Measurements from ENCODE around the gene LTA4H.
"Not testable (repeated sequence)": the region's sequence is repeated elsewhere in the genome, so short reads cannot be mapped to it uniquely, and the experiment has no call there.

Gene LTA4H

GRCh38 chr12:95984682-95985081 is 50.7 kb downstream of the LTA4H start:
- no peaks in the 10 kb centered on the region for H3K36me3 ChIP-seq (replicated peaks)
- DNase-seq (ENCODE audit: low spot score in 2 of 2) = no peak
- in situ Hi-C loops (cut with MboI; ENCODE audit: low sequenced_read_pairs) = no loop called here
- H3K4me3 ChIP-seq = no peak overlapping the region
- peaks cover 15% of the 10 kb centered on the region for H3K27me3 ChIP-seq (ENCODE audit: low read depth)
- no peaks in the 10 kb centered on the region for H3K4me1 ChIP-seq
- no peaks in the 10 kb centered on the region for H3K9me3 ChIP-seq

GRCh38 chr12:95982602-95983001 is 52.8 kb downstream of the LTA4H start:
- in situ Hi-C loops (cut with MboI; ENCODE audit: low sequenced_read_pairs) = no loop called here
- H3K9me3 ChIP-seq = no peaks in the 10 kb centered on the region

GRCh38 chr12:95980437-95980836 is 55.0 kb downstream of the LTA4H start:
- Histone ChIP-seq H3K27me3 (ENCODE audit: low read depth) (no peaks in the 10 kb centered on the region; the same call in 1 of the 2 replicates), H3K36me3 (replicated peaks) (no peaks in the 10 kb centered on the region), H3K4me1 (no peaks in the 10 kb centered on the region), H3K4me3 (no peak overlapping the region), H3K9me3 (no peaks in the 10 kb centered on the region)
- DNase-seq (ENCODE audit: low spot score in 2 of 2) = no peak
- in situ Hi-C loops (cut with MboI; ENCODE audit: low sequenced_read_pairs) = no loop called here

More at GRCh38 chr12:95982602-95983001, 52.8 kb downstream of the LTA4H start:
- Histone ChIP-seq H3K4me3 (no peak overlapping the region), H3K36me3 (replicated peaks) (no peaks in the 10 kb centered on the region), H3K4me1 (no peaks in the 10 kb centered on the region), H3K27me3 (ENCODE audit: low read depth) (peaks cover 3% of the 10 kb centered on the region; the same call in 1 of the 2 replicates)
- no peak for DNase-seq (ENCODE audit: low spot score in 2 of 2)

GRCh38 chr12:95978774-95979173 is 56.6 kb downstream of the LTA4H start:
- DNase-seq (ENCODE audit: low spot score in 2 of 2) = no peak
- Histone ChIP-seq H3K27me3 (ENCODE audit: low read depth) (no peaks in the 10 kb centered on the region), H3K9me3 (no peaks in the 10 kb centered on the region), H3K4me3 (no peak overlapping the region), H3K4me1 (no peaks in the 10 kb centered on the region), H3K36me3 (replicated peaks) (no peaks in the 10 kb centered on the region)
- in situ Hi-C loops (cut with MboI; ENCODE audit: low sequenced_read_pairs) = loop anchor here (5.0 kb wide), 1 partner anchor 61 kb away; no protein-coding TSS in a partner anchor

GRCh38 chr12:95978351-95978750 is 57.0 kb downstream of the LTA4H start:
- DNase-seq (ENCODE audit: low spot score in 2 of 2) = no peak
- no peaks in the 10 kb centered on the region for H3K4me1 ChIP-seq
- H3K27me3 ChIP-seq (ENCODE audit: low read depth) = no peaks in the 10 kb centered on the region
- in situ Hi-C loops (cut with MboI; ENCODE audit: low sequenced_read_pairs) = loop anchor here (5.0 kb wide), 1 partner anchor 61 kb away; no protein-coding TSS in a partner anchor
- H3K9me3 ChIP-seq = no peaks in the 10 kb centered on the region
- H3K4me3 ChIP-seq = no peak overlapping the region
- no peaks in the 10 kb centered on the region for H3K36me3 ChIP-seq (replicated peaks)

GRCh38 chr12:95977764-95978305 is 57.6 kb downstream of the LTA4H start:
- Histone ChIP-seq H3K36me3 (replicated peaks) (no peaks in the 10 kb centered on the region), H3K4me3 (no peak overlapping the region), H3K9me3 (no peaks in the 10 kb centered on the region), H3K4me1 (no peaks in the 10 kb centered on the region), H3K27me3 (ENCODE audit: low read depth) (no peaks in the 10 kb centered on the region)
- in situ Hi-C loops (cut with MboI; ENCODE audit: low sequenced_read_pairs) = loop anchor here (5.0 kb wide), 1 partner anchor 61 kb away; no protein-coding TSS in a partner anchor
- no peak for DNase-seq (ENCODE audit: low spot score in 2 of 2)

- in situ Hi-C loops (cut with MboI; ENCODE audit: low sequenced_read_pairs) = loop anchor here (5.0 kb wide), 1 partner anchor 59 kb away; no protein-coding TSS in a partner anchor
- no peak for DNase-seq (ENCODE audit: low spot score in 2 of 2)
Measured at GRCh38 chr12:95976416-95976832, 59.0 kb downstream of the LTA4H start.

GRCh38 chr12:95975491-95975890 is 59.9 kb downstream of the LTA4H start:
- Histone ChIP-seq H3K4me3 (no peak overlapping the region), H3K36me3 (replicated peaks) (no peaks in the 10 kb centered on the region), H3K4me1 (no peaks in the 10 kb centered on the region), H3K9me3 (no peaks in the 10 kb centered on the region), H3K27me3 (ENCODE audit: low read depth) (no peaks in the 10 kb centered on the region)
- in situ Hi-C loops (cut with MboI; ENCODE audit: low sequenced_read_pairs) = loop anchor here (5.0 kb wide), 1 partner anchor 58 kb away; no protein-coding TSS in a partner anchor
- no peak for DNase-seq (ENCODE audit: low spot score in 2 of 2)

More at GRCh38 chr12:95976416-95976832, 59.0 kb downstream of the LTA4H start:
- H3K4me1 ChIP-seq = no peaks in the 10 kb centered on the region
- no peaks in the 10 kb centered on the region for H3K9me3 ChIP-seq
- no peak overlapping the region for H3K4me3 ChIP-seq
- no peaks in the 10 kb centered on the region for H3K36me3 ChIP-seq (replicated peaks)
- no peaks in the 10 kb centered on the region for H3K27me3 ChIP-seq (ENCODE audit: low read depth)

GRCh38 chr12:95974358-95974757 is 61.0 kb downstream of the LTA4H start:
- no peaks in the 10 kb centered on the region for H3K27me3 ChIP-seq (ENCODE audit: low read depth)
- H3K4me1 ChIP-seq = no peaks in the 10 kb centered on the region
- no peaks in the 10 kb centered on the region for H3K9me3 ChIP-seq
- H3K36me3 ChIP-seq (replicated peaks) = no peaks in the 10 kb centered on the region
- no peak for DNase-seq (ENCODE audit: low spot score in 2 of 2)
- in situ Hi-C loops (cut with MboI; ENCODE audit: low sequenced_read_pairs) = no loop called here
- H3K4me3 ChIP-seq = no peak overlapping the region

GRCh38 chr12:95972832-95973456 is 62.4 kb downstream of the LTA4H start:
- no peaks in the 10 kb centered on the region for H3K4me1 ChIP-seq
- in situ Hi-C loops (cut with MboI; ENCODE audit: low sequenced_read_pairs) = no loop called here

GRCh38 chr12:95970905-95971304 is 64.5 kb downstream of the LTA4H start:
- H3K4me1 ChIP-seq = no peaks in the 10 kb centered on the region
- H3K9me3 ChIP-seq = no peaks in the 10 kb centered on the region
- in situ Hi-C loops (cut with MboI; ENCODE audit: low sequenced_read_pairs) = no loop called here
- no peak for DNase-seq (ENCODE audit: low spot score in 2 of 2)
- H3K36me3 ChIP-seq (replicated peaks) = no peaks in the 10 kb centered on the region
- peaks cover 2% of the 10 kb centered on the region; the same call in 1 of the 2 replicates for H3K27me3 ChIP-seq (ENCODE audit: low read depth)
- no peak overlapping the region for H3K4me3 ChIP-seq

More at GRCh38 chr12:95972832-95973456, 62.4 kb downstream of the LTA4H start:
- H3K9me3 ChIP-seq = no peaks in the 10 kb centered on the region
- H3K36me3 ChIP-seq (replicated peaks) = no peaks in the 10 kb centered on the region
- no peak overlapping the region for H3K4me3 ChIP-seq
- no peak for DNase-seq (ENCODE audit: low spot score in 2 of 2)
- H3K27me3 ChIP-seq (ENCODE audit: low read depth) = peaks cover 2% of the 10 kb centered on the region; the same call in 1 of the 2 replicates

- H3K9me3 ChIP-seq; DNase-seq (ENCODE audit: low spot score in 2 of 2); H3K4me1 ChIP-seq; H3K4me3 ChIP-seq; in situ Hi-C loops (cut with MboI; ENCODE audit: low sequenced_read_pairs); H3K27me3 ChIP-seq (ENCODE audit: low read depth); H3K36me3 ChIP-seq (replicated peaks): not testable (repeated sequence)
Measured at GRCh38 chr12:95969116-95969515, 66.3 kb downstream of the LTA4H start.

GRCh38 chr12:95967301-95967700 is 68.1 kb downstream of the LTA4H start:
- no peaks in the 10 kb centered on the region for H3K4me1 ChIP-seq

GRCh38 chr12:95966287-95966870 is 69.0 kb downstream of the LTA4H start:
- H3K4me3 ChIP-seq = no peak overlapping the region
- DNase-seq (ENCODE audit: low spot score in 2 of 2) = no peak
- H3K9me3 ChIP-seq = no peaks in the 10 kb centered on the region
- H3K27me3 ChIP-seq (ENCODE audit: low read depth) = peaks cover 16% of the 10 kb centered on the region
- in situ Hi-C loops (cut with MboI; ENCODE audit: low sequenced_read_pairs) = no loop called here
- no peaks in the 10 kb centered on the region for H3K4me1 ChIP-seq
- no peaks in the 10 kb centered on the region for H3K36me3 ChIP-seq (replicated peaks)

More at GRCh38 chr12:95967301-95967700, 68.1 kb downstream of the LTA4H start:
- Histone ChIP-seq H3K36me3 (replicated peaks) (no peaks in the 10 kb centered on the region), H3K4me3 (no peak overlapping the region), H3K27me3 (ENCODE audit: low read depth) (peaks cover 8% of the 10 kb centered on the region), H3K9me3 (no peaks in the 10 kb centered on the region)
- no peak for DNase-seq (ENCODE audit: low spot score in 2 of 2)
- in situ Hi-C loops (cut with MboI; ENCODE audit: low sequenced_read_pairs) = no loop called here
